Right ventricle myocardium superior (tissue), 1 donor: ENCODE results near the gene TIAL1. TPM values are rescaled to one million over a fixed set of nuclear protein-coding genes. Genes with fewer than 3 reads are reported as not detected.
"Not testable (repeated sequence)": the region's sequence is repeated elsewhere in the genome, so short reads cannot be mapped to it uniquely, and the experiment has no call there.

ENCODE experiments used
- ATAC-seq: fragments of 200-7000 bp; cut with Tn5 transposase; one replicate; pipeline ENCODE4 v1.9.1; 2020; ENCODE audit warnings: mild to moderate bottlenecking; ENCODE audit not compliant: poor library complexity
- DNase-seq: peaks from one replicate; pipeline ENCODE4 v3.0.0-alpha.2; 2020
- intact Hi-C: fragments of 100-400 bp; cut with DNase I; formaldehyde crosslinking; loops from one replicate; pipeline ENCODE4 v1.11.2; 2022
- long read RNA-seq: library from polyadenylated mRNA; unstranded; transcript quantifications from one replicate; pipeline ENCODE4 v2.0.0, GENCODE V29; 2021
- total RNA-seq: library from RNA; stranded (reverse); fragmentation: NEBNext Ultra II Directional; extraction: Animal tissue kit (Norgen Biotek cat#: 25700); gene quantifications from one replicate; pipeline ENCODE4 v1.2.1, GENCODE V29; 2021
- donor health status: DM: no; HTN: yes; CAD: no; lungs with severe emphysema.

TIAL1 gene, protein sequence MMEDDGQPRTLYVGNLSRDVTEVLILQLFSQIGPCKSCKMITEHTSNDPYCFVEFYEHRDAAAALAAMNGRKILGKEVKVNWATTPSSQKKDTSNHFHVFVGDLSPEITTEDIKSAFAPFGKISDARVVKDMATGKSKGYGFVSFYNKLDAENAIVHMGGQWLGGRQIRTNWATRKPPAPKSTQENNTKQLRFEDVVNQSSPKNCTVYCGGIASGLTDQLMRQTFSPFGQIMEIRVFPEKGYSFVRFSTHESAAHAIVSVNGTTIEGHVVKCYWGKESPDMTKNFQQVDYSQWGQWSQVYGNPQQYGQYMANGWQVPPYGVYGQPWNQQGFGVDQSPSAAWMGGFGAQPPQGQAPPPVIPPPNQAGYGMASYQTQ
- 75.1 TPM for total RNA-seq
- long read RNA-seq, full-length matches to known transcripts, result 19 of 25 reads
- long read RNA-seq, partial matches to known transcripts, result 4 of 25 reads
- long read RNA-seq, other reads (novel, unspliced or antisense), result 2 of 25 reads

DNA sequence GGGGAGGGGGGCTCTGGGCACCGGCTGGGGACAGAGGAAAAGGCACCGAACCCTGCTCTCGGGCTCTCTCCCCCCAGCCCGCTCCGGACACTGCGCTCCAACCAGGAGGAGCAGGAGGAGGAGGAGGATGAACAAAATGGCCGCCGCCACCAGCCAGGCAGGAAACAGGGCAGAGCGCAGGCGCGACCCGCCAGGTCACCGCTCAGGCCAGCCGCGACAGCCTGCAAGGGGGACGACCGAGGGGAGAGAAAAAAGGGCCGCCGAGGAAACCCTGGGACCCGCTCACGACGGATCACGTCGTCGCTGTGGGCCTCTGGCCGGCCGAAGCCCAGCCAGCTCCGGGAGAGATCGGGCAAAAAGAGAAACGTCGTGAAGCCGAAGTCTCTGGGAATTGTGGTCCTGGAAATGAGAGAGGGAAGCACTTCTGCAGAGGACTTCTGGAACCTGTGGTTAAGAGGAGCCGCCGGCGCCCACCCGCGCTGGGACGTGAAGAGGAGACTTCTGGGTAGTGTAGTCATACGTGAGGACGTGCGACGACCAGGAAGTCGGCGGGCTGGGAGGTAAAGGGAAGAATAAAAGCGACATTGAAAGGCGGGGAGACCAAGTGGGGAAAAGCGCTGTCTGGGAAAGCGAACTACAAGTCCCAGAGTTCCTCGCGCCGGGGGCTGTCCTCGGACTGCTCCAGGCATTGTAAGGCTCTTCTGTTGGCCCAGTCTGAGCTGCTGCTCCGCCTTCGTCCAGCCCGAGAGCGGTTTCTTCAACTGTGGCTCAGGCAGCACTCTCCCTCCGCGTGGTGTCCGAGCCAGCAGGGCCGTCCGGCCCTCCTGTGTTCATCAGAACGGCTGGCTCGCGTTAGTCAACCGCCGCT lies at the start of gene TIAL1:
Gene TIAL1, minus strand, starts transcription at position 428 of the 868 bp plus-strand sequence. CDS start 499 bp downstream, outside the sequence.
- ATAC-seq (peak; percentile 94), DNase-seq (peak; percentile 98)
- intact Hi-C loops, result loop anchor here (10.0 kb wide), 1 partner anchor 278 kb away; the partner anchor contains the start of gene MCMBP

DNA sequence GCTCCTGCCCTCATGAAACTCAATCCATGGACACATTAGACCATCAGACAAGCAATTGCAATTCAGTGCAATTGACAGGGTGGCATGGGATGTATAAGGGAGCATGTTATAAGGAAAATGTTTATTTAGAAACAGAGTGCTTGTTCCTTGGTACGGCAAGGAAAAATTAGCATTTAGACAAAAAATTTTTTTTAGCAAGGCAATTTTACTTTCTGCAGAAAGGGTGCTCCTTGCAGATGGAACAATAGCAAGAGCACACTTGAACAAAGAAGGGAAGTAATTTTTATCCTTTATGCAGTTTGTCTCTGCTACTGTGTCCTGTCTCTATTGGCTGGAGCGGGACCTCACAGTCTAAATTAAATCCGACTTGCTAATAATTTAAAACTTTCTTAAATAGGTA lies 48.2 kb upstream of the TIAL1 start:
- intact Hi-C loops, result no loop called here
- ATAC-seq (no peak), DNase-seq (no peak)

DNA sequence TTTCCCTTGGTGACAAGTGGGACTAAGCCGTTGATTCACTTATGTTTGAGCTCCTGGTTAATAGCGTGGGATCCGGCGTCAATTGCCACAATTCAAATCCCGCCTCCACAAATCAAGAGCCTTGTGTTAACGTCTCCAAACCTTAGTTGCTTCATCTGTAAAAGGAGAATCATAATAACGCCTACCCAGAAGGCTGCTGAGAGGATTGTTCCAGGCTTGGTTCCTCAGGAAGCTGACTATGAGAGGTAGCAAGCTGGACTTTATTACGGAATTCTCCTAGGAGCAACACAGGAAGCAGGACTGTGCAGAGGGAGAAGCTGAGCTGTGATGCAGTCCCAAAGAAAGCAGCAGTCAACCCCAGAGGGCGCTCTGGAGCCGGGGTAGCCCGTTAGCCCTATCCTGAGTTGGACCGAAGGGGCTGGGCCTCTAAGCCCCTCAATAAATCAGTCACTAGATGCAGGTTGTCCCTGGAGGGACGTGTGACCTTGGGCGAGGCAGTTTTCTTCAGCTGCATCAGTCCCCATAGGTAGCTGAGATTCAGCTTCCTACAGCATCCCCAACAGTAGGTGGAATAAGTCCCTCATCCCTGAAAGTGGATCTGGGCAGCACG lies 47.5 kb upstream of the TIAL1 start:
- no peak for ATAC-seq
- DNase-seq, result no peak
- intact Hi-C loops, result no loop called here

DNA sequence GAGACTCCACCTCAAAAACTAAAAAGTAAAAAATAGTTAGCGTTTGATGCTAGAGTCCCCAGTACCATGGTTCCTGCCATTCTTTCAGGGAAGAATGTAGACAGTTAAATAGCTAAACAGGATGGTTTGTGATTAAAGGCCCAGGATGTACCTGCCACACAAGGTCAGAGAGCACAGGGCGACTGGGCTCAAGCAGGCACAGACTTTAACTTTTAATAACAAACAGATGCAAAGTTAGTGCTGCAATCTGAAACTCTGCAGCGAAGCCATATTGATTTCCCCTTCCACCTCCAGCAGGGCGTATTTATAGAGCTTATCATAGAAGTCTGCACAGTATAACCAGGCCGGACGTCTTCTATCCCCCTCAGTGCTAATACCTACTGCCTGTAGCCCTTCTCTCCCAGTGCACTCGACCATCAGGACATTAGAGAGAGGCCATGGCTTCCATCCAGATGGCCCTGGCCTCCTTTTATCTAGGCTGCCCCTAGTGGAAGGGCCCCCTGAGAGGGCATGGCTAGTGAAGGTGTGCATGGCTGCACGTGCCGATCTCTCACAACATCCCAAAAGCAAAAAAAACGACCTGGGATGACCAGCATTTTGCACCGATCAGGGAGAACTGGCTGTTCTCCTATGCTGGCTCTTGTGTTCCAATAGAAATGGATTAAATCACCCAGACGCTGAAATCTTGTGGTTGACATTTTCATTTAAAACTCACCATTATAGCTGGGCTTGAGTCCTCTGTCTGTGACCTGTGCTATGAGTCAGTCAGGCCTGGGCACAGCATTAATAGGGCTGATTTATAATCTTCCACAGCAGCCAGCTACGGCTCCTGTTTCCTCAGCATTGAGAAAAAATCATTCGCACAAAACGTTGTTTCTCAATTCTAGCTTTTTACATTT lies 46.8 kb upstream of the TIAL1 start:
- no peak for DNase-seq
- intact Hi-C loops, result no loop called here
- no peak for ATAC-seq

DNA sequence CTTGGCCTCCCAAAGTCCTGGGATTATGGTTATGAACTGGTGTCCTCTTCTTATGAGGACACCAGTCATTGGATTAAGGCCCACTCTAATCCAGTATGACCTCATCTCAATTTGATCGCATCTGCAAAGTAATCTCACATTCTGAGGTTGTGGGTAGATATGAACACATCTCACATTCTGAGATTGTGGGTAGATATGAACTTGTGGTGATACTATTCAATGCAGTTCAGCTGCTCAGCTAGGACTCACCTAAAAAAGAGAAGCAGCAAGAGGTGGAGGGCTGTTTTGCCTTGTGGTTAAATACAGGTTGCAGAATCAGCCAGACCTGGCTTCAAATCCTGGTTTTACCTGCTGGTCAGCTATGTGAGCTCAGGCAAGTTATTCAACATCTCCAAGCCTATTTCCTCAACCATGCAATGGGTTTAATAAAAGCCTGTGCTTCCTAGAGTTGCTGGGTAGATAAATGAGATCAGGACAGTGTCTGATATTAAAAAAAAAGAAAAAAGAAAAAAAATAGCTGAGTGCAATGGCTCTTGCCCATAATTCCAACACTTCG lies 45.9 kb upstream of the TIAL1 start:
- no peak for ATAC-seq
- intact Hi-C loops, result no loop called here
- DNase-seq, result no peak

DNA sequence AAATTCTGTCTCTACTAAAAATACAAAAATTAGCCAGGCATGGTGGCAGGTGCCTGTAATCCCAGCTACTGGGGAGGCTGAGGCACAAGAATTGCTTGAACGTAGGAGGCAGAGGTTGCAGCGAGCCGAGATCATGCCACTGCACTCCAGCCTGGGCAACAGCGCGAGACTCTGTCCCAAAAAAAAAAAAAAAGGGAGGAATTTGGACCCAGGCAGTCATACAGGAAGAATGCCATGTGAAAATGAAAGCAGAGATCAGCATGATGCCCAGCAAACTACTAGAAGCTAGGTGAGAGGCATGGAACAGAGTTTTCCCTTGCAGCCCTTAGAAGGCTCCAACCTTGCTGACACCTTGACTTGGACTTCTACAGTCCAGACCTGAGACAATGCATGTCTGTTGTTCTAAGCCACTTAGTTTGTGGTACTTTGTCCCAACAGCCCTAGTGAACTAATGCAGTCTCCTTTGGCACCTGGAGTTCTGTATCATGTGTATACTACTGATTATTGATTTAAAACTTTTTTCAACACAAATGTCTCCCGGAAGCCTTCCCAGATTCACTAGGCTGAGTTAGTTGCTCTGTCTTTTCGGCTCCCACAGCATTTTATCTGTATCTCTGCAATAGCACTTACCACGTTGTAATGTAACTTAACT lies 44.2 kb upstream of the TIAL1 start:
- ATAC-seq (no peak), DNase-seq (no peak)
- intact Hi-C loops, result no loop called here

DNA sequence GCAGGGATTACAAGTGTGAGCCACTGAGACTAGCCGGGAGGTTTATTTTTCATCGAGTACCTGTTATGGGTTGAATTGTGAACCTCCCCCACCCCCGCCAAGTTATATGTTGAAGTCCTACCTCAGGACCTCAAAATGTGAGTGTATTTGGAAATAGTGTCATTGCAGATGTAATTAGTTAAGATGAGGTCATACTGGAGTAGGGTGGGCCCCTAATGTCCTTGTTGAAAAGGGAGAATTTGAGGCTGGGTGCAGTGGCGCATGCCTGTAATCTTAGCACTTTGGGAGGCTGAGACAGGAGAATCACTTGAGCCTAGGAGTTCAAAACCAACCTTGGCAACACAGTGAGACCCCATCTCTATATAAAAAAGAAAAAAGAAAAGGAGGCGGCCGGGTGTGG lies 43.6 kb upstream of the TIAL1 start:
- DNase-seq, result no peak
- no peak for ATAC-seq
- intact Hi-C loops, result no loop called here

DNA sequence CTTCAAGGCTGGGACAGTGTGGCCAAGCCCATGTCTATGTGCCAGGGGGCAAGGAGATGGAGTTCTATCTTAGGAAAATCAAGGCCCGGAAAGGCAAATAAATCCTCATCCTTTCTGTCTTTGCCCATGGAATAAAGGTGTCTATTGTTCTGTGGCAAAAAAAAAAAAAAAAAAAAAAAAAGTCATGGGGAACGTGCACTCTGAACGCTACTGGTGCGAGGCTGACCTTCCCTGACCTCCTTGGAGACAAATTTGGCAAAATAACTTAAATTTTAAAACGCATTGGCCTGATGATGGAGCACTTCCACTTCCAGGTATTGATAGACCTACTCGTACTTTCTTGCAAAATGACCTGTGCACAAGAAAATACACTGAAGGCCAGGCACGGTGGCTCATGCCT lies 42.2 kb upstream of the TIAL1 start:
- intact Hi-C loops, result no loop called here
- ATAC-seq (no peak), DNase-seq (no peak)

DNA sequence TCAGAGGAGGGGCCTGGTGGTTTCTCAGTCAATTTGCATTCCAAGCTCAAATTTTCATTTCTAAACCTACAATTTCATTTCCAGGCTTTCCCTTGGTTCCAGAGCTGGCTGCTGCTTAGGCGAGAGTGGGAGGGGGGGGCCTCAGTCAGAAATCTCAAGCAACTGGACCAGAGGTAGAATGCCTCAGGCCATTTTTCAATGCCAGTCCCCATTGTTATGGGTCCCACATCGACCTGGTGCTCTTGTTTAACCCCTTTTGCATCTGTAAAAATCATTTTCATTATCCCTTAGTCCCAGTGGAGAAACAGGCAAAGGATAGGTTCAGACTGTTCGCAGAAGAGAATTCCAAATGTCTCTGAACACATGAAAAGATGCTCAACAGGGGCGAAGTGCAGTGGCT lies 40.9 kb upstream of the TIAL1 start:
- ATAC-seq (no peak), DNase-seq (no peak)
- intact Hi-C loops, result no loop called here

DNA sequence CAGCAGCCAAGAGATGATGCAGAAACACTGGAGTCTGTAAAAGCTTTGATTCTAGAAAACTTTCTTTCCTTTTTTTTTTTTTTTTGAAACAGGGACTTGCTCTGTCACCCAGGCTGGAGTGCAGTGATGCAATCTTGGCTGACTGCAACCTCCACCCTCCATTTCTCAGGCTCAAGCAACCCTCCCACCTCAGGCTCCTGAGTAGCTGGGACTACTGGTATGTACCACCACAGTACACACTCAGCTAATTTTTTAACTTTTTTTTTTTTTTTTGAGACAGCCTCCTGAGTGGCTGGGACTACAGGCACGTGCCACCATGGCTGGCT lies 37.4 kb upstream of the TIAL1 start:
- DNase-seq (peak; percentile 52), ATAC-seq (peak; percentile 46)
- intact Hi-C loops, result no loop called here

DNA sequence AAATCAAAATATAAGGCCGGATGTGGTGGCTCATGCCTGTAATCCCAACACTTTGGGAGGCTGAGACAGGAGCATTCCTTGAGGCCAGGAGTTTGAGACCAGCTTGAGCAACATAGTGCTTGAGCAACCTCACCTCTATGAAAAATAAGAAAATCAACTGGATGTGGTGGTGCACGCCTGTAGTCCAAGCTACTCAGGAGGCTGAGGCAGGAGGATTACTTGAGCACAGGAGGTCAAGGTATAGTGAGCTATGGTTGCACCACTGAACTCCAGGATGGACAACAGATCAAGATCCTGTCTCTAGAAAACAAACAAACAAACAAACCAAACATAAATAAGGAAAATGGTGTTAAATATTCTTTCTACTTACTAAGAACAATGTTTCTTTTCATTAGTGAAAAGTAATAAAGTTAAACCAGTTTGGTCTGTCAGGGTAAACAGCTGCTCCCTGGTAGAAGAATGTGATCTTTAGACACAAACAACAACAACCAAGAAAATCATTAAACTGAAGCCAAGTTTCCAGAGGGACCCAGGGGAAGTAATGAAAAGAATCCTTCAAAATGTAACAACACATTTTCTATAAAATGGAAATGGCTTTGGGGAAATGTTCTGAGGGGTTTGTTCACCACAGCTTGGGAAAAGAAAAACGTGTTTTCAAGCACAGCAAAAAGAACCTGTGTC lies 36.9 kb upstream of the TIAL1 start:
- DNase-seq (no peak), ATAC-seq (no peak)
- intact Hi-C loops, result no loop called here

DNA sequence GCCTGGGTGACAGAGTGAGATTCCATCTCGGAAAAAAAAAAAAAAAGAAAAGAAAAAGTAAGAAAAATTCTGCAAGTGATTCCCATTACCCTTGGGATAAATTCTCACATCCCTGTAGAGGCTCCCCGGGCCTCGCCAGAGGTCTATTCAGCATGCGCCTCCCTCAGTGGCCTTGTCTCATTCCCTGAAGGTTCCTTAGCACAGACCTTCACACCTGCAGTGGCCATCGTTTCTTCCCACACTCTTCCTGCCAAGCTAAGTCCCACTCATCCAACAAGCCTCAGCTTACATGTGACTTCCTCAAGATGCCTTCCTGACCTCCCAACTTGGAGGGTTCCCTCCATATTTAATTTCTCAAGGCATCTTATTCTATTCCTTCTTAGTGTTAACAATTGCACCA lies 33.5 kb upstream of the TIAL1 start:
- intact Hi-C loops, result no loop called here
- ATAC-seq (no peak), DNase-seq (no peak)

DNA sequence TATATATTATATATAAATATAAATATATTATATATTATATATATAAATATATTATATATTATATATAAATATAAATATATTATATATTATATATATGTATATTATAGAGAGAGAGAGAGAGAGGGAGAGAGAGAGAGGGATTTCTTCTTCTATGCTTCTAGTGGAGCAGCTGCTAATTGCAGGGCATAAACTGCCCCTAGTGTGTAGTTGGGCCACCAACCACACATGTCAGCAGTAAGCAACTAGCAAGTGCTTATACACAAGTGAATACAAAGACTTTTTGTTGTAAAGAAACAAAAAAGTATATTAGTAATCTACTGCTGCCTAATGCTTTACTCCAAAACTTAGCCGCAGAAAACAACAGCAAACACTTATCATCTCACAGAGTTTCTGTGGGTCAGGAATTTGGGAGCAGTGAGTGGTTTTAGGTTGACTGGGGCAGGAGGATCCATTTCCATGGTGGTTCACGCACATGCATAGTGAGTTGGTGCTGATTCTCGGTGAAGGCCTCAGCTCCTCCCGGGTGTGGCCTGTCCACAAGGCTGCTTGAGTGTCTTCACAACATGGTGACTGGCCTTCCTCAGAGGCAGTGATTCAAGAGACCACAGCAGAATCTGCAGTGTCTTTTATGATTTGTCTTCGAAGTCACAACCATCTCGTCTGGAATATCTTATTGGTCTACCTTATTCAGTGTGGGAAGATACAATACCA lies 29.0 kb upstream of the TIAL1 start:
- ATAC-seq (no peak), DNase-seq (no peak)
- intact Hi-C loops, result no loop called here

DNA sequence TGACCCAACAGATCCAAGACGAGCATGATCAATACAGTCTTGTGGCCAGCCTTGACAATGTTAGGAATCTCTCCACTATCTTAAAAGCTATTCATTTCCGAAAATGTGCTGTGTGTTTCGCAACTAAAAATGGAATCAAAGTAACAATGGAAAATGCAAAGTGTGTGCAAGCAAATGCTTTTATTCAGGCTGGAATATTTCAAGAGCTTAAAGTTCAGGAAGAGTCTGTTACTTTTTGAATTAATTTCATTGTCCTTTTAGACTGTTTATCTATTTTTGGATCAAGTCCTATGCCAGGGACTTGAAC lies 24.3 kb upstream of the TIAL1 start:
- ATAC-seq (no peak), DNase-seq (no peak)
- intact Hi-C loops, result no loop called here

DNA sequence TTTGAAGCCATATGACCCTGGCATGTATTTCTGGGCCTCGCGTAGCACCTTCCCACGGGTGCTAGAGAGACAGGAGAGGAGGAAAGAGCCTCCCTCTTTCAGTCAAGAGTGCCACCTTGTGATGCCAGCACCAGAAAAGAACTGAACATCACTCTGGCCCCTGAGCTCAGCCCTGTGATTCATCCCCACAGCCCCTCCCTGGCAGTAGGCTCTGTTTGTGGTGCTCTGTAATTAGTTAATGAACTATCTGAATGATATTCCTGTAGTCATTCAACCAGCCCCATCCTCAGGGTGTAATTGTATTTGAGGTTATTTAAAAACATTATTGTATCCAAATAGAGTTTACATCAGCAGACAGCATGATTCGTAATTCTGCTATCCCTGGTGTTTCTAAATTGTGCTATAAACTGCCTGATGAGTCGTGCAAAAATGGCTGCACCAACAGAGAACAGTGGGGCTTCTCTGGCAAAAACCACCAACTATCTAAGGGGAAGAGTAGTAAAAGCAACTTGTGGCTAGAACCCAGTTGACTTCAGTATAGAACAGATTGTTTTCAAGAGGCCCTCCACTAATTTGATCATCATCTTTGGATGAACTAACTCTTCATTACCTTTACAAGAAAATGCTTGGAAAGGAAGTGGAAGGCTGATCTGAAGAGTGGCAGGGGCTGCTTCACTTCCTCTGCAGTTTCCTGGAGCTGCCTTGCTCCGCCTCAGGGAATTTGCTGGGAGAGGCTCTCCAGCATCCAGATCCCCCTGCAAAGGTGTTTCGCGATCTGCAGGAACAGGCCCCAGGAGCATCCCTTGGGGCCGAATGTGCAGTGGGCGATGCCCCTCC lies 23.7 kb upstream of the TIAL1 start:
- intact Hi-C loops, result no loop called here
- no peak for DNase-seq
- ATAC-seq, result no peak

DNA sequence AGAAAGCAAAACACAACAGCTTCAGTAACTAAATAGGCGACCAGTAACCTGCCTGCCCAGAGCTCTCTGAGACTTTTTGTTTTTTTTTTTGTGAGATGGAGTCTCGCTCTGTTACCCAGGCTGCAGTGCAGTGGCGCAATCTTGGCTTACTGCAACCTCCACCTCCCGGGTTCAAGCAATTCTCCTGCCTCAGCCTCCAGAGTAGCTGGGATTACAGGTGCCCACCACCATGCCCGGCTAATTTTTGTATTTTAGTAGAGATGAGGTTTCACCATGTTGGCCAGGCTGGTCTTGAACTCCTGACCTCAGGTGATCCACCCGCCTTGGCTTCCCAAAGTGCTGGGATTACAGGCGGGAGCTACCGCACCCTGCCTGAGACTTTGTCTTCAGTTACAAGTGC lies 23.0 kb upstream of the TIAL1 start:
- intact Hi-C loops, ATAC-seq, DNase-seq: not testable (repeated sequence)
